Measurements from ENCODE around the gene NADSYN1.

GRCh38 chr11:71418643-71419042 is 34.4 kb upstream of the NADSYN1 start:
- TF ChIP-seq EZH2 (IDR thresholded peaks at IDR 0.05; ENCODE audit: insufficient read depth, poor library complexity, severe bottlenecking) (no peak), EZH2phosphoT487 (IDR thresholded peaks at IDR 0.05; ENCODE audit: insufficient read depth, low read depth) (no peak)
